ENCODE measurements around the gene PAM.
"Not testable (repeated sequence)": the region's sequence is repeated elsewhere in the genome, so short reads cannot be mapped to it uniquely, and the experiment has no call there.

Gene PAM

GRCh38 chr5:102946414-102946813, 191.3 kb downstream of the PAM start:
- no peak for DNase-seq

DNA sequence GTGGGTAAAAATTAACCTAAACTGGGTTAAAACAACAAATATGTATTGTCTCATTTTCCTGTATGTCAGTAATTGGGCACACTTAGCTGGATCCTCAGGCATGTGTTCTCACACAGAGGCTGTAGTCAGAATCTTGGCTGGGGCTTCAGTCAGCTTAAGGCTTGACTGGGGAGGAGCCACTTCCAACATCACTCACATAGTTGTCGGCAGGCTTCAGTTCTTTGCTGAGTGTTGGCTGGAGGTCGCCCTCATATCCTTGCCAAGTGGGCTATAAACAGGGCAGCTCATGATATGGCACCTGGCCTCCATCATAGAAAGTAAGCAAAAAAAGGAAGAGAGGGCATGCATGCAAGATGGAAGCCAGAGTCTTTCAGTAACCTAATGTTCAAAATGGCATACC, 191.9 kb downstream of the PAM start:
- DNase-seq = no peak

DNA sequence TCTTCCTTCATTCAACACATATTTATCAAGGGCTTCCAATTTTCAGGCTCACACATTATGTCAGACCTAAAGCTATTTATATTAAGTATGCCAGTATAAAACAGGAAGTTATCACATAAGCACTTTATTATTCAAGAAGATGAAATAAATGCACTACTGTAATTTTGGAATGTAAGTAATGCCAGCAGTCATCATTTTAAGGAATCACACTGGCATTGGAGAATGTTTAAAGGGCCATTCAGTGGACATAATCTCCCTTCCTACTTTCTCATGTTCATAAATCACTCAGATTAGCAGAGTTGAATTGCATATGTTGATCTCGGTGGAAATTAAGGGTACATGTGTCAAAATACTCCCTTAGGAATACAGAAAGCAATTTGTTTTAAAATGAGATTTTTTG, 200.4 kb downstream of the PAM start:
- no peak for DNase-seq

GRCh38 chr5:102956599-102956998, 201.5 kb downstream of the PAM start:
- no peak for DNase-seq

- no peak for DNase-seq
Measured at GRCh38 chr5:102957141-102957540, 202.0 kb downstream of the PAM start.

DNA sequence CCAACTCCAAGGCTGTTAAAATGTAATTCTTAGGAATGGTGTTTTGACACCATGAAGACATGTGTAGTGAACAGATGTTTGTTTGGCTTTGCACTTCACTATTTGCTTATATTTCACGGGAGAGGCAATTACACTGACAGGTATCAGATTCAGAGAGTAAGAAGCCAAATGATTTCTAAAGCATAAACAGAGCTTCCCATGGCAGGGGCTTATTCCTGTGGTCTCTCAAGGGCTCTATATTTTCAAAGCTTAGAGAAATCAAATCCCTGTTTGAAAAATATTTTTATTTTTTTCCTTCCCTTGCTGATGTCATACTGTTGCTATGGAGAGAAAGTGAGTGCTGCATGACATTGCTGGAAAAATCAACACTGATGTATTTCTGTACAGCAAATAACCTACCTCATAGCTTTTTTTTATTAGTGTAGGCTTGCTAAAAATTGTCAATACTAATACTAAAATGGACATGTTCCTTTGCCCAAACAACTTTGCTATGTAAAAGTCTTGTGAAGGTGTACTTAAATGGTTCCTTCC, 203.4 kb downstream of the PAM start:
- DNase-seq = peak; percentile 18

GRCh38 chr5:102959055-102959454, 203.9 kb downstream of the PAM start:
- peak; percentile 3 for DNase-seq

GRCh38 chr5:102961671-102962070, 206.6 kb downstream of the PAM start:
- no peak for DNase-seq

GRCh38 chr5:102965653-102966052, 210.5 kb downstream of the PAM start:
- DNase-seq = no peak

- DNase-seq = no peak
Measured at GRCh38 chr5:102969641-102970040, 214.5 kb downstream of the PAM start.

GRCh38 chr5:102971676-102972293, 216.7 kb downstream of the PAM start:
- DNase-seq = peak; percentile 30

- no peak for DNase-seq
Measured at GRCh38 chr5:102974177-102974576, 219.1 kb downstream of the PAM start.

DNA sequence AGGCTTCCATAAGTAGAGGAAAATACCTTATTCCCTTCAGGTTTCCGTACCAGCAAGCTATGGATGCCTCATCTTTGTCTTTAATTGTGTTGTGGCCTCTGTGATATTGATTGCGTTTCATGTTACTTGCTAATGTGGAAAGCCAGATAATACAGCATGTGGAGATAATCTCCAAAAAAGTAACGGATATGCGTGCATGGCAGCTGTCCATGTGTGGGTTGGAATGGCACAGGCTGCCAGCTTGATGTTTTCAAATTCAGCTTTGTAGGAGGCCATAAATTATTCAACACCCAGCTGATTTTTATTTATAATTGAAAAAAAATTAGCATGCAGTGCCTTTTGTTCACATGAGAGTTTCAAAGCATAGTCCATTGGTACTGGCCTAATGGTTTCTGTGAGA, 219.9 kb downstream of the PAM start:
- DNase-seq = peak; percentile 79

- no peak for DNase-seq
Measured at GRCh38 chr5:102975457-102976182, 220.5 kb downstream of the PAM start.

- no peak for DNase-seq
Measured at GRCh38 chr5:102981957-102982635, 227.0 kb downstream of the PAM start.

DNA sequence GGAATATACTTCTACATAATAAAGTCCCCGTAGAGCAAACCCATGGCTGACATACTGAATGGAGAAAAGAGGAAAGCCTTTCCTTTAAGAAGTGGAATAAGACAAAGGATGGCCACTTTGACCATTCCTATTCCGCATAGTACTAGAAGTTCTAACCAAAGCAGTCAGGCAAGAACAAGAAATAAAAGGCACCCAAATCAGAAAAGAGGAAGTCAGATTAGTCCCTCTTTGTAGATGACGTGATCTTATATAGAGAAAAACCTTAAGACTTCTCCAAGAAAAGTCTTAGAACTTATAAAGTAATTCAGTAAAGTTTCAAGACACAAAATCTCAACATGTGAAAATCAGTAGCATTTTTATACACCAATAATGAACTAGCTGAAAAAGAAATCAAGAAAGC, 231.0 kb downstream of the PAM start:
- no peak for DNase-seq

DNA sequence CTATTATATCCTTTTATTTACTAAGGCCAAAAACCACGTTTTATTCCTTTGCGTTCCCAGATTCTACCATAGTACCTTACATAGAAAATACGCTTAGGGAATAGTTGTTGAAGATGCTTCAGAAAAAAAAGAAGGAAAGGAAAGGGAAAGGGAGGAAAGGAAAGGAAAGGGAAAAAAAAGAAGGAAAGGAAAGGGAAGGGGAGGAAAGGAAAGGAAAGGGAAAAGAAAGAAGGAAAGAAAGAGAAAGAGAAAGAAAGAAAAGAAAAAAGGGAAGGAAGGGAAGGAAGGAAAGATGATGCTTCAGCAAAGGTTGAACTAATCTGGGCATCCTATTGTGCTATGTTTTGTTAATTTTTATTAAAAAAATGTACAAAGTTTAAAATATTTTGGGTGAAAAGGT, 233.4 kb downstream of the PAM start:
- DNase-seq = no peak

DNA sequence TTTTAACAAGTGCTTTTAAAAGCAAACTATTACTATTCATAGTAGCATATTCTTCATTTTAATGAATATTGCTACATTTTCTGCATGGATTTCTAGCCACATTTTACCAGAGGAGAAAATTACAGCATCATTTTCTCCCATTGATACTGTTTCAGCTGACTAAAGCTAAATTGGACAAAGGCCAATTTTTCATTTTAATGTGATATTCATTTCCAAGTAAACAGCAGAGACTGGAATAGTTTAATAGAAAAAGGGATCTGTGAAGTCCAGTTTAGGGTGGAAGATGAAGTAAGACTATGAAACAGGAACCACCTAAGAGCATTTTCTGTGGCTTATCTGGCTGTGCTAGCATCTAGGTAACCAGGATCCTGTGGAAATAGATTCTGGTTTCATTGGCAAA, 236.7 kb downstream of the PAM start:
- DNase-seq = no peak

- DNase-seq = no peak
Measured at GRCh38 chr5:102996011-102996575, 241.0 kb downstream of the PAM start.

DNA sequence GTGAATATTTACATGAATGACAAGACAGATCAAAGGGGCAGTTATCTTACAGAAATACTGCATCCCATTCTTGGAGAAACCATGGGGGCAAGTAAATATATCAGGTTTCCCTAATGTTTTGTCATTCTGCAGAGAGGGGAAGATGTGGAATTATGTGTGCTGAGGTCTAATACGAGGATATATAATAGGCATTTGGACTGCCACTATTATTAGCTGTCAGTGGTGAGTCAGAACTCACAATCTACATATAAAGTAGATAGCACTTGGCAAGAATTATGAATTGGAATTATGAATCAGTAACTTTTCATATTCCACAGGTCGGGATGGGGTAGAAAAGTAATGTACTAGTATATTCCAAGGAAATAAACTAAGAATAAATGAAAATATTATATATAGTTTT, 243.1 kb downstream of the PAM start:
- DNase-seq = no peak

- no peak for DNase-seq
Measured at GRCh38 chr5:102999191-102999590, 244.1 kb downstream of the PAM start.

GRCh38 chr5:102999621-103000020, 244.5 kb downstream of the PAM start:
- DNase-seq = not testable (repeated sequence)

GRCh38 chr5:103000089-103000488, 245.0 kb downstream of the PAM start:
- DNase-seq = no peak

GRCh38 chr5:103003872-103004271, 248.8 kb downstream of the PAM start:
- no peak for DNase-seq
